Measurements from ENCODE around the gene MPHOSPH9.

- TF ChIP-seq CTCF (IDR thresholded peaks at IDR 0.05) (no peak), SIN3A (IDR thresholded peaks at IDR 0.05; ENCODE audit: borderline replicate concordance, insufficient read depth, low read depth, low read length) (no peak), POLR2AphosphoS5 (IDR thresholded peaks at IDR 0.05; ENCODE audit: low read depth, low read length) (no peak), REST (IDR thresholded peaks at IDR 0.05; ENCODE audit: insufficient read depth in 1 of 2, low read depth in 2 of 2, low read length in 1 of 2) (no peak), TCF7L2 (IDR thresholded peaks at IDR 0.05; ENCODE audit: low read depth, low read length) (no peak)
Observed at GRCh38 chr12:123245678-123246077, 12.7 kb upstream of the MPHOSPH9 start.
